MM.1S (cell line): ENCODE data around the gene STRA6.

ENCODE experiments used
- DNase-seq: peaks from one replicate; pipeline ENCODE4 v3.0.0-alpha.2; 2015
- H2AFZ ChIP-seq: fragments of 300-600 bp; sonication (generic); 2 replicates; pipeline ENCODE4 v1.6.0; 2016; ENCODE audit warnings: antibody characterized with exemption, low read length
- H3F3A ChIP-seq: fragments of 300-600 bp; sonication (generic); 2 replicates; pipeline ENCODE4 v1.6.1; 2016; ENCODE audit warnings: mild to moderate bottlenecking, antibody characterized with exemption, low read length, moderate library complexity, mixed read lengths; ENCODE audit not compliant: insufficient read depth
- H3K27ac ChIP-seq: fragments of 300-600 bp; sonication (generic); 2 replicates; pipeline ENCODE4 v1.5.1; 2016; ENCODE audit warnings: mild to moderate bottlenecking, low read length
- H3K27me3 ChIP-seq: fragments of 300-600 bp; sonication (generic); replicated peaks from 2 replicates; pipeline ENCODE4 v1.6.0; 2016; ENCODE audit warnings: low read length; ENCODE audit not compliant: insufficient read depth
- H3K36me3 ChIP-seq: fragments of 300-600 bp; sonication (generic); replicated peaks from 2 replicates; pipeline ENCODE4 v1.6.1; 2016; ENCODE audit warnings: mild to moderate bottlenecking, low read length, mixed read lengths; ENCODE audit not compliant: insufficient read depth
- H3K4me1 ChIP-seq: fragments of 300-600 bp; sonication (generic); 2 replicates; pipeline ENCODE4 v1.6.1; 2016; ENCODE audit warnings: low read length, mixed read lengths
- H3K4me2 ChIP-seq: fragments of 300-600 bp; sonication (generic); 2 replicates; pipeline ENCODE4 v1.6.0; 2016; ENCODE audit warnings: low read depth, low read length
- H3K4me3 ChIP-seq: fragments of 300-600 bp; sonication (generic); 2 replicates; pipeline ENCODE4 v1.5.1; 2016; ENCODE audit warnings: low read length, mixed read lengths
- H3K79me2 ChIP-seq: fragments of 300-600 bp; sonication (generic); 2 replicates; pipeline ENCODE4 v1.6.1; 2016; ENCODE audit warnings: mixed run types, low read length, mixed read lengths
- H3K9ac ChIP-seq: fragments of 300-600 bp; sonication (generic); 2 replicates; pipeline ENCODE4 v1.6.1; 2016; ENCODE audit warnings: low read length, mixed read lengths
- H3K9me2 ChIP-seq: fragments of 300-600 bp; sonication (generic); replicated peaks from 2 replicates; pipeline ENCODE4 v1.6.1; 2016; ENCODE audit warnings: mild to moderate bottlenecking, low read length, mixed read lengths; ENCODE audit not compliant: insufficient read depth
- H3K9me3 ChIP-seq: fragments of 300-600 bp; sonication (generic); replicated peaks from 2 replicates; pipeline ENCODE4 v1.6.1; 2016; ENCODE audit warnings: mild to moderate bottlenecking, low read length, mixed read lengths; ENCODE audit not compliant: insufficient read depth
- H4K20me1 ChIP-seq: fragments of 300-600 bp; sonication (generic); 2 replicates; pipeline ENCODE4 v1.6.1; 2016; ENCODE audit warnings: mild to moderate bottlenecking, low read length, moderate library complexity, mixed read lengths; ENCODE audit not compliant: insufficient read depth
- EZH2 ChIP-seq: fragments of 300-600 bp; sonication (generic); optimal IDR thresholded peaks from 2 replicates; pipeline ENCODE3; 2017; ENCODE audit warnings: low read depth, mild to moderate bottlenecking, antibody characterized with exemption, low read length, mixed read lengths
- EZH2phosphoT487 ChIP-seq: fragments of 300-600 bp; sonication (generic); IDR thresholded peaks from 2 replicates; pipeline ENCODE4 v1.6.1; 2018; ENCODE audit warnings: antibody characterized with exemption, low read length
- TF ChIP-seq, protein P1 (sequence below): fragments of 300-600 bp; sonication (generic); IDR thresholded peaks from 2 replicates; pipeline ENCODE4 v1.5.1; 2016; ENCODE audit warnings: antibody characterized with exemption, low read length, mixed read lengths

The STRA6 gene

DNA sequence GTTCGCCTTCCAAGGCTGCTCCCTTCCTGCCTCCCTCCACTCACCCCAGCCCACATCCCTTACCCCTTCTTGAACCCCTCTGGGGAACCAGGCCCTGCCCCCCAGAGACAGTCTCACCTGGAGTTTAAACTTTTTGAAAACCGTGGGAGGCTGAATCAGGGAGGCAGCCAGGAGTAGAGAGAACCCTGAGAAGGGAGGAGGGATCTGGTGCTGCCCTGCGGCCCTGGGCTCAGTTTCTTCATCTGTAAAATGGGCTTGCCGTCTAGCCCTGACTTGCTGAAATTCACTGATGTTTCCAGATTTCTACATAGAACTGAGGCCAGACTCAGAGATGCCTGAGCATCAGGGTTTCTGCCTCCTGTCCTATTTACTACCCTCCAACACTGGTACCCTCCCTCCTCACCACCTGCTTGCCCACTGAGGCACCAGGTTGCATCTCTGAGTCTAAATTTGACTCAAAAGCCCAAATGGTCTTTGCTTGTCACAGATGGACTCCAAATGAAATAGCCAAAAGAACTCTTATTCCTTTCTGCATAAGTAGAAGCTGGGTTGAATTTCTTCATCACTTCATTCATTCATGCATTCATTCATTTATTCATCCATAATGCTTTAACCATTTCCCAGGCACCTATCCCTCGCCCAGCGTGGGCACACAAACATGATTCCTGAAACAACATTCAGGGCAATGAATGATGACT is 11.9 kb upstream of the STRA6 start:
- no peaks in the 10 kb centered on the region for H3K9me3 ChIP-seq

DNA sequence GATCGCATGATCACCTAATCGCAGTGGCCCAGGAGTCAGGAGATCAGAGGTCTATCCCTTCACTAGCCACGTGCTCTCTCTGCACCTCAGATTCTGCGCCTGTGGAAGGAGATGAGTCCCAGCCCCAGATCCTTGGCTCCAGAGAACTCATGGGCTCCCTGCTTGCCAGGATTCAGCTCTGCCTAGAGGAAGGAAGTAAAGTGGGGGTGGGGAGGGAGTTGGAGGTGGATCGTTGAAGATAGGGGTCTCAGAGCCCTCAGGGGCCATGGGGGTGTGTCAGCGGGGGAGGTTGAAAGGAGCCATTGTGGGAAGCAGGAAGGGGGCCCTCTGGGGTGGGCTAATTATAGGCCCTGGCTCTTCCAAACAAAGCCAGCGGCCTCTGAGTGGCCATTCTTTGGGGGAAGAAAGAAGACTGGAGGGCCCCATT is 11.3 kb upstream of the STRA6 start:
- no peak overlapping the region for H3K9ac ChIP-seq
- TF ChIP-seq, protein P1, sequence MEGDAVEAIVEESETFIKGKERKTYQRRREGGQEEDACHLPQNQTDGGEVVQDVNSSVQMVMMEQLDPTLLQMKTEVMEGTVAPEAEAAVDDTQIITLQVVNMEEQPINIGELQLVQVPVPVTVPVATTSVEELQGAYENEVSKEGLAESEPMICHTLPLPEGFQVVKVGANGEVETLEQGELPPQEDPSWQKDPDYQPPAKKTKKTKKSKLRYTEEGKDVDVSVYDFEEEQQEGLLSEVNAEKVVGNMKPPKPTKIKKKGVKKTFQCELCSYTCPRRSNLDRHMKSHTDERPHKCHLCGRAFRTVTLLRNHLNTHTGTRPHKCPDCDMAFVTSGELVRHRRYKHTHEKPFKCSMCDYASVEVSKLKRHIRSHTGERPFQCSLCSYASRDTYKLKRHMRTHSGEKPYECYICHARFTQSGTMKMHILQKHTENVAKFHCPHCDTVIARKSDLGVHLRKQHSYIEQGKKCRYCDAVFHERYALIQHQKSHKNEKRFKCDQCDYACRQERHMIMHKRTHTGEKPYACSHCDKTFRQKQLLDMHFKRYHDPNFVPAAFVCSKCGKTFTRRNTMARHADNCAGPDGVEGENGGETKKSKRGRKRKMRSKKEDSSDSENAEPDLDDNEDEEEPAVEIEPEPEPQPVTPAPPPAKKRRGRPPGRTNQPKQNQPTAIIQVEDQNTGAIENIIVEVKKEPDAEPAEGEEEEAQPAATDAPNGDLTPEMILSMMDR: no peak
- TF ChIP-seq EZH2 (no peak), EZH2phosphoT487 (no peak)
- H3K4me3 ChIP-seq: no peak overlapping the region
- H3F3A ChIP-seq: no peaks in the 10 kb centered on the region
- DNase-seq: no peak
- H3K9me3 ChIP-seq: no peaks in the 10 kb centered on the region
- H3K36me3 ChIP-seq: no peaks in the 10 kb centered on the region
- no peaks in the 10 kb centered on the region for H3K9me2 ChIP-seq
- peaks cover 76% of the 10 kb centered on the region for H3K27me3 ChIP-seq
- no peak overlapping the region for H2AFZ ChIP-seq
- H3K27ac ChIP-seq: no peak overlapping the region
- peaks cover 7% of the 10 kb centered on the region for H3K4me1 ChIP-seq
- H3K79me2 ChIP-seq: no peaks in the 10 kb centered on the region
- no peaks in the 10 kb centered on the region for H4K20me1 ChIP-seq
- H3K4me2 ChIP-seq: no peak overlapping the region

More for the DNA sequence above, 11.9 kb upstream of the STRA6 start:
- H3K4me3 ChIP-seq: no peak overlapping the region
- H3K9me2 ChIP-seq: no peaks in the 10 kb centered on the region
- peaks cover 76% of the 10 kb centered on the region for H3K27me3 ChIP-seq
- no peak for DNase-seq
- H2AFZ ChIP-seq: no peak overlapping the region
- H3K4me2 ChIP-seq: no peak overlapping the region
- no peaks in the 10 kb centered on the region for H3K36me3 ChIP-seq
- H3K4me1 ChIP-seq: peaks cover 7% of the 10 kb centered on the region
- no peaks in the 10 kb centered on the region for H3K79me2 ChIP-seq
- H3K27ac ChIP-seq: no peak overlapping the region
- no peaks in the 10 kb centered on the region for H3F3A ChIP-seq
- TF ChIP-seq EZH2phosphoT487 (no peak), EZH2 (no peak)
- TF ChIP-seq, protein P1: no peak
- no peaks in the 10 kb centered on the region for H4K20me1 ChIP-seq
- H3K9ac ChIP-seq: no peak overlapping the region

DNA sequence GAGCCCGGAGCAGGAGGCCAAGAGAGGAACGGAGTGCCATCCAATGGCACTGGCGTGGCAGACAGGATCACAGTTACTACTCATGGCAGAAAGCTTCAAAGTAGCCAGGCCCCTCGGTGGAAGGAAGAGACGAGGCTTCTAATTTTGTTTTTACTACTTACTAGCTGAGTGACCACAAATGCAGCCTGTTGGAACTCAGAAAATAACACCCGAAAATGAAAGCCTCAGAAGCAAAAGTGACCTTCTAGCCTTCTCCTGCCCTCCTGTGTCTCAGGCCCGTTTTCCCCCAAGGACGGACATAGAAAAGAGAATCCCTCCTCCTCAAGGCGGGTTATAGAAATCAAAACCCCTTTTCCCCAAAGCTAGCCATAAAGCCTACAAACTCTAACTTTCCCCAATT is 9.9 kb upstream of the STRA6 start:
- Histone ChIP-seq H3K4me3 (no peak overlapping the region), H3K9me3 (no peaks in the 10 kb centered on the region), H4K20me1 (no peaks in the 10 kb centered on the region), H3K4me1 (peaks cover 7% of the 10 kb centered on the region), H3K27ac (no peak overlapping the region), H3K79me2 (no peaks in the 10 kb centered on the region), H3K4me2 (peak overlapping the region; percentile 41; the same call in 1 of the 2 replicates), H3F3A (no peaks in the 10 kb centered on the region), H3K27me3 (peaks cover 76% of the 10 kb centered on the region), H2AFZ (no peak overlapping the region), H3K36me3 (no peaks in the 10 kb centered on the region), H3K9me2 (no peaks in the 10 kb centered on the region), H3K9ac (no peak overlapping the region)
- TF ChIP-seq EZH2 (no peak), EZH2phosphoT487 (no peak)
- TF ChIP-seq, protein P1: no peak
- peak; percentile 36 for DNase-seq
